Breast epithelium (tissue), 4 donors: ENCODE results near the gene DTNB. TPM values are rescaled to one million over a fixed set of nuclear protein-coding genes. Genes with fewer than 3 reads are reported as not detected.

ENCODE experiments used
- DNase-seq, 2 donors: peaks; one replicate each; pipeline ENCODE4 v3.0.0-alpha.2; 2019; ENCODE audit warnings: low spot score in 2 of 2
- H3K27ac ChIP-seq, 2 donors: fragments of 200-600 bp; sonication (generic) in 1 of 2; one replicate each; pipeline ENCODE4 v1.5.1; 2016 to 2019; ENCODE audit warnings: mild to moderate bottlenecking in 1 of 2
- H3K27me3 ChIP-seq, 2 donors: fragments of 200-600 bp; sonication (generic) in 1 of 2; one replicate each; pipeline versions ENCODE4 v1.5.1 to v1.6.0; 2017 to 2019; ENCODE audit warnings: control low read depth in 1 of 2, mild to moderate bottlenecking in 1 of 2
- H3K36me3 ChIP-seq: fragments of 200-600 bp; one replicate; pipeline ENCODE4 v1.5.1; 2019
- H3K4me1 ChIP-seq, 2 donors: fragments of 200-600 bp; sonication (generic); one replicate each; pipeline ENCODE4 v1.5.1; 2016 to 2019; ENCODE audit warnings: control low read depth in 1 of 2
- H3K4me3 ChIP-seq, 3 donors: fragments of 200-600 bp; sonication (generic); 1 replicate in 2 of 3; 2 replicates in 1 of 3; pipeline ENCODE4 v1.5.1; 2016 to 2019; ENCODE audit warnings: mild to moderate bottlenecking in 3 of 3, moderate library complexity in 2 of 3
- H3K9me3 ChIP-seq, 2 donors: fragments of 200-600 bp; sonication (generic) in 1 of 2; one replicate each; pipeline ENCODE4 v1.5.1; 2016 to 2019; ENCODE audit warnings: control low read depth in 1 of 2
- CTCF ChIP-seq, 3 donors: fragments of 450-650 bp; IDR thresholded peaks; one replicate each; pipeline ENCODE4 v1.5.1; 2016 to 2017; ENCODE audit warnings: antibody characterized with exemption in 3 of 3, mild to moderate bottlenecking in 3 of 3, moderate library complexity in 3 of 3
- POLR2A ChIP-seq: fragments of 450-650 bp; IDR thresholded peaks from one replicate; pipeline ENCODE4 v1.6.1; 2016; ENCODE audit warnings: antibody characterized with exemption, mild to moderate bottlenecking, moderate library complexity
- POLR2AphosphoS5 ChIP-seq, 3 donors: sonication (generic); formaldehyde crosslinking; IDR thresholded peaks; one replicate each; pipeline ENCODE4 v1.6.1; 2017; ENCODE audit warnings: antibody characterized with exemption in 3 of 3
- intact Hi-C: fragments of 100-400 bp; cut with DNase I; formaldehyde crosslinking; loops from one replicate; pipeline ENCODE4 v1.15.1; 2023; ENCODE audit warnings: low total_unique reads
- total RNA-seq, 3 donors: library from RNA; depleted of rRNA; stranded (reverse); fragments of >200 nt; gene quantifications; one replicate each; pipeline ENCODE4 v1.1.0, GENCODE V29; 2016

DTNB gene
- total RNA-seq, 3 donors from 2014 or later: 7.8 to 63.4 (median 44.9) TPM

- H3K27me3 ChIP-seq: no peaks in the 10 kb centered on the region
- no peak for TF ChIP-seq POLR2AphosphoS5 (IDR thresholded peaks at IDR 0.05)
- no peak for TF ChIP-seq CTCF (IDR thresholded peaks at IDR 0.05)
- no peak for TF ChIP-seq POLR2A
- H3K4me3 ChIP-seq: peak overlapping the region; percentile 17 to 60 (median 36)
- peak overlapping the region; percentile 62 to 69 for H3K27ac ChIP-seq
- H3K4me1 ChIP-seq: no peaks in the 10 kb centered on the region
- no peaks in the 10 kb centered on the region for H3K36me3 ChIP-seq
- intact Hi-C loops: no loop called here
- no peaks in the 10 kb centered on the region for H3K9me3 ChIP-seq
- DNase-seq: no peak
Measured at GRCh38 chr2:25362434-25363145, 310.8 kb downstream of the DTNB start.

DNA sequence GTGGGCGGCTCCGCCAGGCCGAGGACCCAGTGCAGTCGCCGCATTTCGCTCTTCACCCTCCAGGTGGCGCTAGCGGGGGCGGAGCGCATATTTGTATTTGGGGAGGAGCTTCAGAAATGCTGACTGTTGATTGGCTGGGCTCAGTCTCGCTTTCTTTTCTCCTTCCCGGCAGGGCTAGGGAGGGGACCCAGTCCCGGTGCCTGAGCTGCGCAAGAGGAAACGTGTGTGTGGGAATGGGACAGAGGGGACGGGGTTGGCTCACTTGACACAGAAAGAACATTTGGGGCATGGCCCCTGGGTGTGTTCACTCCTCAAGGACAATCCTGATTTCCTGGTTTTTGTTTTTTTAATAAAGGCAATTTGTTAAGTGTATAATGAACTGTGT lies 311.3 kb downstream of the DTNB start:
- TF ChIP-seq POLR2A (no peak), POLR2AphosphoS5 (IDR thresholded peaks at IDR 0.05) (peak in 2 of 3 donors; percentile 44 to 85), CTCF (IDR thresholded peaks at IDR 0.05) (peak; percentile 94 to 95 (median 94))
- intact Hi-C loops: no loop called here
- Histone ChIP-seq H3K4me3 (peak overlapping the region; percentile 17 to 60 (median 36)), H3K27me3 (no peaks in the 10 kb centered on the region), H3K9me3 (no peaks in the 10 kb centered on the region), H3K27ac (peak overlapping the region; percentile 62 to 69), H3K4me1 (no peaks in the 10 kb centered on the region), H3K36me3 (no peaks in the 10 kb centered on the region)
- DNase-seq: peak; percentile 90 to 92

DNA sequence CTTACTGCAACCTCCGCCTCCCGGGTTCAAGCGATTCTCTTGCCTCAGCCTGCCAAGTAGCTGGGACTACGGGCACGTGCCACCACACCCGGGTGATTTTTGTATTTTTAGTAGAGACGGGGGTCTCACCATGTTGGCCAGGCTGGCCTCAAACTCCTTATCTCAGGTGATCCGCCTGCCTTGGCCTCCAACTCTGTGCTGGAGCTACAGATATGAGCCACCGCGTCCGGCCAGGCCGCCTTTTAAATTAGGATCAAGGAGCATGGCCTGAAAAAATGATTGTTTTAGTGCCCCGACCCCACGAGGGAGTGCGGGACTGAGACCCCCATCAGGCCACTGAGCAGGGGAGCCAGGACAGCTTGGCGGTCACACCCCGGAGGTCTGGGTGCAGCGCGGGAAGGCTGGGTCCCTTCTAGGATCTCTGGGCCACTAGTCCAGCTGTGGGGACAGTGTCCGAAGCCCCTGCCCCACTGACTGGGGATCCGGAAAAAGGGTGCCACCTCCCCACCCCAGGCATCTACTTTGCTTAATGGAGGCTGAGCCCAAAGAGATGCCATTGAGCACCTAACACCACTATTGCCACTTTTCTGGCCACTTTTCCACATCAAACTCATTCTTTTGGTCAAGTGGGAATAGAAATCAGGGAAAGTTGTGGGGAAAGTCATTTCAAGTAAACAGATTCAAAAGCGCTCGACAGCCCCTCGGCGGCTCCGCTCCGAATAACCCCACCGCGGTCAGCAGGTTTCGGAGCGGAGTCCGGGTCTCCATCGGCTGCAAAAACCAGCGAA lies 311.9 kb downstream of the DTNB start:
- Histone ChIP-seq H3K27me3 (no peaks in the 10 kb centered on the region), H3K4me1 (no peaks in the 10 kb centered on the region), H3K27ac (peak overlapping the region; percentile 62 to 69), H3K36me3 (no peaks in the 10 kb centered on the region), H3K9me3 (no peaks in the 10 kb centered on the region), H3K4me3 (peak overlapping the region; percentile 17 to 60 (median 36))
- TF ChIP-seq CTCF (IDR thresholded peaks at IDR 0.05): no peak
- no peak for TF ChIP-seq POLR2A
- TF ChIP-seq POLR2AphosphoS5 (IDR thresholded peaks at IDR 0.05): no peak
- intact Hi-C loops: no loop called here
- no peak for DNase-seq

DNA sequence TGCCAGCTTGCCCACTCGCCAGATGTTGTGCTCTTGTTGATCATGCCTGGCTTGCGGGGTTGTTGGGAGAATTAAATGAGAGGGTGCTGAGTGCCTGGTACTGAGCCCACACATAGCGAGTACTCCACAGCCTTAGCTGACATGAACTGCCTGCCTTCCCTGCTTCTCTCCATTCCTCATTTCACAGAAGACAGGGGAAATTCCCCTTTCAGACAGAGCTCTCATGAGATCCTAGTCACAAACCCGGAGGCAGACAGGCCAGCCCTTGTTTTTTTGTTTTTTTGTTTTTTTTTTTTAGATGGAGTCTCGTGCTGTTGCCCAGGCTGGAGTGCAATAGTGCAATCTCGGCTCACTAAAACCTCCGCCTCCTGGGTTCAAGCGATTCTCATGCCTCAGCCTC lies 314.5 kb downstream of the DTNB start:
- no peak for DNase-seq
- H3K27me3 ChIP-seq: no peaks in the 10 kb centered on the region
- intact Hi-C loops: no loop called here
- TF ChIP-seq POLR2A (no peak), CTCF (IDR thresholded peaks at IDR 0.05) (no peak), POLR2AphosphoS5 (IDR thresholded peaks at IDR 0.05) (no peak)
- H3K9me3 ChIP-seq: no peaks in the 10 kb centered on the region
- H3K4me1 ChIP-seq: no peaks in the 10 kb centered on the region
- no peak overlapping the region for H3K4me3 ChIP-seq
- no peaks in the 10 kb centered on the region for H3K36me3 ChIP-seq
- no peak overlapping the region for H3K27ac ChIP-seq

GRCh38 chr2:25358249-25358815 lies 315.0 kb downstream of the DTNB start:
- no peak overlapping the region for H3K4me3 ChIP-seq
- no peaks in the 10 kb centered on the region for H3K36me3 ChIP-seq
- no peak overlapping the region for H3K27ac ChIP-seq
- no peak for TF ChIP-seq CTCF (IDR thresholded peaks at IDR 0.05)
- TF ChIP-seq POLR2A: no peak
- TF ChIP-seq POLR2AphosphoS5 (IDR thresholded peaks at IDR 0.05): no peak
- H3K9me3 ChIP-seq: no peaks in the 10 kb centered on the region
- DNase-seq: no peak
- no peaks in the 10 kb centered on the region for H3K27me3 ChIP-seq
- H3K4me1 ChIP-seq: no peaks in the 10 kb centered on the region
- intact Hi-C loops: no loop called here
